Nephron (organoid): Measurements from ENCODE around the gene DUSP23.

ENCODE experiments used
- H3K27ac Mint-ChIP-seq, 3 experiments: 2 replicates each; pipeline ENCODE4 v1.8.0; 2020; ENCODE audit warnings: mixed read lengths in 3 of 3, mild to moderate bottlenecking in 2 of 3, moderate library complexity in 1 of 3
- H3K27me3 Mint-ChIP-seq: 2 replicates; pipeline ENCODE4 v1.8.0; 2021; ENCODE audit warnings: low read depth, mild to moderate bottlenecking, moderate library complexity, mixed read lengths
- H3K36me3 Mint-ChIP-seq: 2 replicates; pipeline ENCODE4 v1.8.0; 2020; ENCODE audit warnings: low read depth, mixed read lengths
- H3K4me1 Mint-ChIP-seq: 2 replicates; pipeline ENCODE4 v1.8.0; 2020; ENCODE audit warnings: mixed read lengths
- H3K4me3 Mint-ChIP-seq, 3 experiments: 2 replicates each; pipeline ENCODE4 v1.8.0; 2020; ENCODE audit warnings: mild to moderate bottlenecking in 3 of 3, mixed read lengths in 3 of 3, moderate library complexity in 2 of 3
- H3K9me3 Mint-ChIP-seq: 2 replicates; pipeline ENCODE4 v1.8.0; 2020; ENCODE audit warnings: mixed read lengths
- TF ChIP-seq, protein P1 (sequence below), 3 experiments: fragments of 200-600 bp; sonication (generic); IDR thresholded peaks; one replicate each; pipeline ENCODE4 v1.5.0; 2021; ENCODE audit warnings: antibody characterized with exemption in 3 of 3; ENCODE audit not compliant: unreplicated experiment in 3 of 3

The DUSP23 gene

DNA sequence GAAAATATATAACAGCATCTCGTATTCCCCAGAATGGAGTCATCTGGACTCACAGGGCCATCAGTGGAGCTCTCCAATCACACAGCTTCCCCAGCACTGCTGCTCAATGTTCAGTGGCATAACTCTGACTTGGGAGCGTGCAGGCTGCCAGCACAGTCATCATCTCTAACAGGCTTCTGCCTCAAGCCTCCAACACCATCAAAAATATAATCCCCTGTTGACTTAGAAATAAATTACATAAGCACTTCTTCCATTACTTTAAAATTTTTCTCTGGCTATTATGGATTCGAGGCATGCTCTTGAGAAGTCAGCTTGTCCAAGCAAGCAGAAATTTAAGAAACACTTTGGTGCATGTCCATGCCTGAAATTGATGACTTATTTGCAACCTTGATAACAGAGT is 6.2 kb downstream of the DUSP23 start:
- Mint-ChIP-seq H3K27ac (peak overlapping the region in 1 of 3 experiments; percentile 25), H3K9me3 (no peaks in the 10 kb centered on the region), H3K27me3 (peaks cover 14% of the 10 kb centered on the region), H3K4me1 (peaks cover 11% of the 10 kb centered on the region), H3K4me3 (no peak overlapping the region), H3K36me3 (no peaks in the 10 kb centered on the region)
- TF ChIP-seq, protein P1, sequence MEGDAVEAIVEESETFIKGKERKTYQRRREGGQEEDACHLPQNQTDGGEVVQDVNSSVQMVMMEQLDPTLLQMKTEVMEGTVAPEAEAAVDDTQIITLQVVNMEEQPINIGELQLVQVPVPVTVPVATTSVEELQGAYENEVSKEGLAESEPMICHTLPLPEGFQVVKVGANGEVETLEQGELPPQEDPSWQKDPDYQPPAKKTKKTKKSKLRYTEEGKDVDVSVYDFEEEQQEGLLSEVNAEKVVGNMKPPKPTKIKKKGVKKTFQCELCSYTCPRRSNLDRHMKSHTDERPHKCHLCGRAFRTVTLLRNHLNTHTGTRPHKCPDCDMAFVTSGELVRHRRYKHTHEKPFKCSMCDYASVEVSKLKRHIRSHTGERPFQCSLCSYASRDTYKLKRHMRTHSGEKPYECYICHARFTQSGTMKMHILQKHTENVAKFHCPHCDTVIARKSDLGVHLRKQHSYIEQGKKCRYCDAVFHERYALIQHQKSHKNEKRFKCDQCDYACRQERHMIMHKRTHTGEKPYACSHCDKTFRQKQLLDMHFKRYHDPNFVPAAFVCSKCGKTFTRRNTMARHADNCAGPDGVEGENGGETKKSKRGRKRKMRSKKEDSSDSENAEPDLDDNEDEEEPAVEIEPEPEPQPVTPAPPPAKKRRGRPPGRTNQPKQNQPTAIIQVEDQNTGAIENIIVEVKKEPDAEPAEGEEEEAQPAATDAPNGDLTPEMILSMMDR (IDR thresholded peaks at IDR 0.05; ENCODE audit: unreplicated experiment in 3 of 3), result no peak

DNA sequence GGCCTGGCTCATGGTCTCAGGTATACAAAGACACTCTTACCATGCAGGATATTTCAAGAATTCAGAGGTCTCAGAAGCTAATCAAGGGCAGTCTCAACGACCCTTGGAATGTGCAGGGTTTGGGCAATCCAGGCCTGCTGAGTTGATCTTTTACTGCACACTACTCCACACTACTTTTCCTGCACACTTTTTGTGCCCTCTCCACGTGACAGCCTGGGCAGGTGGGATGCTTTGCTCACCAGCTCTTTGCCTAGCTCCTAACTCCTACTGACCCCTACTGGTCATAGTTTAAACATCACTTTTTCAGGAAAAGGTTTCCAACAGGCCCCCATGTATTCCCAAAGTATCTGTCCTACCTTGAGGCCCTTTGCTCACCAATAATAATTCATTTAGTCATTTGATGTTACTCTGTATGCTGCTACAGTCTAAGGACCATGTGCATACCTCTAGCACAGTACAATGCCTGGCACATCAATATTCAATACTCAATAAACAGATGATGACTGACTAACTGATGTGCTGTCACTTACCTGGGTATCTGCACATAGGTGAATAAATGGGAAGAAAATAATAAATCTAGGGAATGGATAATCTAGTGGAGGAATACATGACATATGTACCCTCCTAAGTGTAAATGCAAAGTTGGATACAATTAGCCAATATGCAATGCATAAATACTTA is 9.6 kb downstream of the DUSP23 start:
- peak overlapping the region in 1 of 3 experiments; percentile 62 for H3K27ac Mint-ChIP-seq
- H3K27me3 Mint-ChIP-seq, result peaks cover 32% of the 10 kb centered on the region
- H3K4me3 Mint-ChIP-seq, result no peak overlapping the region
- no peaks in the 10 kb centered on the region for H3K36me3 Mint-ChIP-seq
- no peaks in the 10 kb centered on the region for H3K9me3 Mint-ChIP-seq
- TF ChIP-seq, protein P1 (IDR thresholded peaks at IDR 0.05; ENCODE audit: unreplicated experiment in 3 of 3), result peak; percentile 37 to 60 (median 41)
- H3K4me1 Mint-ChIP-seq, result peaks cover 11% of the 10 kb centered on the region

DNA sequence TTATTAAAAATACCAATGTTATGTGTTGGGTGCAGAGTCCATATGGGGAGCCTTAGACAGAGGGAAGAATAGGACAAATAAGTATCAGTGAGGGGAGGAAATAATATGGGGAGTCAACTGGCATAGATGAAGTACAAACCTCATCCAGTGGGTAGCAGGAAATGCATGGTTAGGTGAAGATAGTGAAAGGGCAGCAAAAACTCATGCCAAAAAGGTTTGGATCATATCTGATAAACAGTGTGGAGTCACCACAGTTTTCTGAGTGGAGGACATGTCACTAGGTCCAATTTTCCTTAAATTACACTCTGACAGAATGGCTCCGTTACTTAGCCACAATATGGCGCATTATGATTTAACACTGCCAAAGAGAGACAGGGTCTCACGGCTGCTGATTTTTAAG is 10.3 kb downstream of the DUSP23 start:
- H3K4me1 Mint-ChIP-seq, result peaks cover 11% of the 10 kb centered on the region
- TF ChIP-seq, protein P1 (IDR thresholded peaks at IDR 0.05; ENCODE audit: unreplicated experiment in 3 of 3), result no peak
- no peaks in the 10 kb centered on the region for H3K9me3 Mint-ChIP-seq
- H3K27me3 Mint-ChIP-seq, result peaks cover 32% of the 10 kb centered on the region
- H3K4me3 Mint-ChIP-seq, result no peak overlapping the region
- H3K27ac Mint-ChIP-seq, result no peak overlapping the region
- H3K36me3 Mint-ChIP-seq, result no peaks in the 10 kb centered on the region

DNA sequence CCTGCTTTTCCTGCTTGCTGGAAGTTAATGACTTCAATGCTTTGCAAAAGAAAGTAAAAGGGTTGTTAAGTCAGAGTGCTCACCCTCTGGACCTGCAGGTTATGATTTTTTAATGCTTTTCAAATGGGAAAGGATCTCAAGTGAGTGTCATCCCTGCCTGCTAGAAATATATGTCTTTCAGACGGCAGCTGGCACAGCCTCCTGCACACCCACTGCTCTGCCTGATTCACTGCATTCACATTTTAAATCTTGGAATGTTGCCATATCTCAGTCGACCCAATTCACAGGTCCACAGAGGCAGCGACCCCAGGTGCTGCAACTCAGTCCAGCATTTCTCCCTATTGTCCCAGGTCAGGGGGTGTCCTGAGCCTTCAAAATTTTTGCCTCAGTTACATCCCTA is 10.7 kb downstream of the DUSP23 start:
- H3K27me3 Mint-ChIP-seq, result peaks cover 34% of the 10 kb centered on the region
- no peaks in the 10 kb centered on the region for H3K36me3 Mint-ChIP-seq
- TF ChIP-seq, protein P1 (IDR thresholded peaks at IDR 0.05; ENCODE audit: unreplicated experiment in 3 of 3), result no peak
- H3K4me3 Mint-ChIP-seq, result no peak overlapping the region
- H3K27ac Mint-ChIP-seq, result no peak overlapping the region
- H3K4me1 Mint-ChIP-seq, result peaks cover 7% of the 10 kb centered on the region
- H3K9me3 Mint-ChIP-seq, result no peaks in the 10 kb centered on the region

DNA sequence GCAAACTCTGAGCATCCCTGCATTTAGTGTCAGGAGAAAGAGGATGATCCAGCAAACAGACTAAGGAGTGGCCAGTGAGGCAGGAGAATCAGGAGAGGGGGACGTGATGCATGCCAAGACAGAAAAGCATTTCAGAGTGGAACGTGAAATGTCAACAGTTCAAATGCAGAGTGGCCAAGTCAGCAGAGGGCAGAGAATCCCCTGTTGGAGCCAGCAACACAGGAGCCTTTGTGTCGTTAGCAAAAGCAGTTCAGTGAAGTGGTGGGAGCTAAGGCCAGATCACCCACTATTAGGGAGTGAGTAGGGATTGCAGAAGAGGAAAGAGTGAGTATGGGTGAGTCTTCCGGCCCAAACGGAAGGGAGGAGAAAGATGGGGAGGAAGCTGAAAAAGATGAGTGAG is 14.8 kb downstream of the DUSP23 start:
- Mint-ChIP-seq H3K27me3 (peaks cover 50% of the 10 kb centered on the region), H3K27ac (no peak overlapping the region), H3K9me3 (no peaks in the 10 kb centered on the region), H3K4me1 (no peaks in the 10 kb centered on the region), H3K4me3 (no peak overlapping the region), H3K36me3 (no peaks in the 10 kb centered on the region)
- TF ChIP-seq, protein P1 (IDR thresholded peaks at IDR 0.05; ENCODE audit: unreplicated experiment in 3 of 3), result no peak

DNA sequence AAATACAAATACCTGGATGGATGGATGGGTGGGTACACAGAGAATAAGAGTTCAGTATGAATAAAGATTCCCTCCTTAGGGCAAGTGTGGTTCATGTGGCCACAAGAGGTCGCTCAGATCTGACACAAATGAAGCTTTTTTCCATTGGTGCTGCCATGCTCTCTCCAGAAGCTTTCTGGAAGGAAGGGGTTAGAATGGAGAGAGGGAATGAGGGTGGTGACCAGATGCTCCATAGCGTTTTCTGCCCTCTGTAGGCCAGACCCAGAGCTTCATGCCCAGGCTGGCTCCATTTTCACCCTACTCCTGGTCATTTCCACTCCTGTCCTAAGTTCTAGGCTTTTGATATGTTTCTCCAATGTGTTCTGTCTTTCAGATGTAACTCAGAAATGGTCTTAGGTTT is 18.1 kb downstream of the DUSP23 start:
- H3K4me3 Mint-ChIP-seq, result no peak overlapping the region
- H3K27me3 Mint-ChIP-seq, result peaks cover 34% of the 10 kb centered on the region
- no peak overlapping the region for H3K27ac Mint-ChIP-seq
- H3K36me3 Mint-ChIP-seq, result no peaks in the 10 kb centered on the region
- no peaks in the 10 kb centered on the region for H3K9me3 Mint-ChIP-seq
- TF ChIP-seq, protein P1 (IDR thresholded peaks at IDR 0.05; ENCODE audit: unreplicated experiment in 3 of 3), result peak; percentile 67 to 71 (median 69)
- H3K4me1 Mint-ChIP-seq, result no peaks in the 10 kb centered on the region
